SK-N-SH (cell line): ENCODE measurements around the gene HERC3. TPM values are rescaled to one million over a fixed set of nuclear protein-coding genes. Genes with fewer than 3 reads are reported as not detected.

Source experiments
- CTCF ChIA-PET: fragments of 300-600, 350-600 bp; formaldehyde crosslinking; extraction: SDS; loops from one replicate; lab custom pipeline; 2021; lab: Yijun Ruan, JAX
- POLR2A ChIA-PET: fragments of 350-600 bp; sonication (Branson Sonifier 250); formaldehyde crosslinking; extraction: SDS; loops from one replicate; lab custom pipeline; 2020; ENCODE audit warnings: antibody characterized with exemption, inconsistent platforms; lab: Yijun Ruan, JAX
- DNase-seq: peaks from one replicate; pipeline ENCODE4 v3.0.0; 2012
- H2AFZ ChIP-seq: fragments of 200-600 bp; sonication (generic); 2 replicates; pipeline ENCODE4 v1.8.1; 2016; ENCODE audit warnings: antibody characterized with exemption, mild to moderate bottlenecking, low read depth
- H3F3A ChIP-seq: fragments of 200-600 bp; sonication (generic); replicated peaks from 2 replicates; pipeline ENCODE3; 2016; ENCODE audit warnings: antibody characterized with exemption, mild to moderate bottlenecking; ENCODE audit not compliant: insufficient read depth
- H3K27ac ChIP-seq, 2 experiments: fragments of 200-500 bp in 1 of 2; fragments of 200-600 bp in 1 of 2; sonication (Bioruptor generic) in 1 of 2; sonication (generic), shearing (Covaris generic) in 1 of 2; 2 replicates each; pipeline versions ENCODE4 v1.5.1 to v1.6.1; 2014 to 2016; ENCODE audit warnings: low read depth in 2 of 2, inconsistent platforms in 1 of 2, low read length in 1 of 2, mild to moderate bottlenecking in 1 of 2, mixed read lengths in 1 of 2
- H3K27me3 ChIP-seq: fragments of 200-600 bp; sonication (generic), shearing (Covaris generic); 2 replicates; pipeline ENCODE4 v1.6.1; 2016; ENCODE audit warnings: mixed run types; ENCODE audit not compliant: insufficient read depth
- H3K36me3 ChIP-seq, 2 experiments: fragments of 200-500 bp in 1 of 2; fragments of 200-600 bp in 1 of 2; sonication (Bioruptor generic) in 1 of 2; sonication (generic) in 1 of 2; replicated peaks in 1 of 2; 2 replicates each; pipeline versions ENCODE3 to v1.5.1; 2014 to 2016; ENCODE audit warnings: low read length in 1 of 2, mild to moderate bottlenecking in 1 of 2; ENCODE audit not compliant: insufficient read depth in 2 of 2, control insufficient read depth in 1 of 2
- H3K4me1 ChIP-seq, 2 experiments: fragments of 200-500 bp in 1 of 2; fragments of 200-600 bp in 1 of 2; sonication (Bioruptor generic) in 1 of 2; sonication (generic), shearing (Covaris generic) in 1 of 2; 2 replicates each; pipeline versions ENCODE4 v1.5.1 to v1.6.1; 2014 to 2016; ENCODE audit warnings: low read depth in 1 of 2, low read length in 1 of 2, mixed run types in 1 of 2; ENCODE audit not compliant: insufficient read depth in 2 of 2, control insufficient read depth in 1 of 2
- H3K4me2 ChIP-seq: fragments of 200-600 bp; sonication (generic), shearing (Covaris generic); 2 replicates; pipeline ENCODE4 v1.6.1; 2017; ENCODE audit warnings: mixed run types
- H3K4me3 ChIP-seq, 2 experiments: fragments of 200-500 bp in 1 of 2; fragments of 200-600 bp in 1 of 2; sonication (Bioruptor generic) in 1 of 2; sonication (generic), shearing (Covaris generic) in 1 of 2; 2 replicates each; pipeline versions ENCODE4 v1.5.1 to v1.8.1; 2014 to 2016; ENCODE audit warnings: low read depth in 2 of 2, inconsistent platforms in 1 of 2, low read length in 1 of 2, mild to moderate bottlenecking in 1 of 2, mixed read lengths in 1 of 2, moderate library complexity in 1 of 2
- H3K79me2 ChIP-seq: fragments of 200-600 bp; sonication (generic); 2 replicates; pipeline ENCODE4 v1.8.1; 2017; ENCODE audit warnings: mild to moderate bottlenecking; ENCODE audit not compliant: insufficient read depth
- H3K9ac ChIP-seq: fragments of 200-600 bp; sonication (generic); 2 replicates; pipeline ENCODE4 v1.6.1; 2017; ENCODE audit warnings: mixed run types
- H3K9me2 ChIP-seq: fragments of 200-600 bp; sonication (generic); 2 replicates; pipeline ENCODE4 v1.6.1; 2017; ENCODE audit warnings: mixed run types
- H3K9me3 ChIP-seq: fragments of 200-600 bp; sonication (generic); 2 replicates; pipeline ENCODE4 v1.6.1; 2017; ENCODE audit warnings: mixed run types, mild to moderate bottlenecking, moderate library complexity
- H4K20me1 ChIP-seq: fragments of 200-600 bp; sonication (generic); 2 replicates; pipeline ENCODE4 v1.6.1; 2017; ENCODE audit warnings: mild to moderate bottlenecking, mixed run types; ENCODE audit not compliant: insufficient read depth
- CHD2 ChIP-seq: fragments of 150-350 bp; IDR thresholded peaks from 2 replicates; pipeline ENCODE4 v1.6.1; 2018; ENCODE audit warnings: low read length; ENCODE audit not compliant: partially characterized antibody
- ELF1 ChIP-seq: IDR thresholded peaks from 2 replicates; pipeline ENCODE4 v1.4.0; 2012
- EP300 ChIP-seq, 2 experiments: IDR thresholded peaks; 2 replicates each; pipeline versions ENCODE4 v1.4.0 to v1.6.1; 2012; ENCODE audit warnings: borderline replicate concordance in 1 of 2, low read depth in 1 of 2, low read length in 1 of 2
- EZH2phosphoT487 ChIP-seq: fragments of 200-600 bp; sonication (generic); IDR thresholded peaks from 2 replicates; pipeline ENCODE4 v1.6.1; 2017; ENCODE audit warnings: low read depth, mixed run types, mild to moderate bottlenecking, antibody characterized with exemption, moderate library complexity, borderline replicate concordance
- GABPA ChIP-seq: IDR thresholded peaks from 2 replicates; pipeline ENCODE4 v1.4.0; 2012; ENCODE audit warnings: low read depth, mild to moderate bottlenecking
- GATA2 ChIP-seq: sonication (generic); formaldehyde crosslinking; IDR thresholded peaks from 2 replicates; pipeline ENCODE4 v1.5.0; 2020; ENCODE audit warnings: mild to moderate bottlenecking, missing genetic modification reagents
- JUND ChIP-seq: IDR thresholded peaks from 2 replicates; pipeline ENCODE4 v1.4.0; 2012
- MEF2A ChIP-seq: IDR thresholded peaks from 2 replicates; pipeline ENCODE4 v1.4.0; 2012; ENCODE audit warnings: low read depth, borderline replicate concordance
- NFIC ChIP-seq: IDR thresholded peaks from 2 replicates; pipeline ENCODE4 v1.4.0; 2012; ENCODE audit warnings: borderline replicate concordance
- NRF1 ChIP-seq: IDR thresholded peaks from 2 replicates; pipeline ENCODE4 v1.6.1; 2012; ENCODE audit warnings: low read depth, mild to moderate bottlenecking, low read length
- POLR2AphosphoS5 ChIP-seq: IDR thresholded peaks from 2 replicates; pipeline ENCODE4 v1.6.1; 2012; ENCODE audit warnings: low read depth, low read length
- RFX5 ChIP-seq: IDR thresholded peaks from 2 replicates; pipeline ENCODE4 v1.6.1; 2012; ENCODE audit warnings: mild to moderate bottlenecking, improper control_type of control experiment, low read length
- RXRA ChIP-seq: IDR thresholded peaks from 2 replicates; pipeline ENCODE4 v1.4.0; 2012; ENCODE audit warnings: low read depth, mild to moderate bottlenecking, borderline replicate concordance
- SMC3 ChIP-seq: IDR thresholded peaks from 2 replicates; pipeline ENCODE4 v1.6.1; 2012; ENCODE audit warnings: low read depth, low read length, improper control_type of control experiment
- TCF12 ChIP-seq: IDR thresholded peaks from 2 replicates; pipeline ENCODE4 v1.4.0; 2012
- TEAD4 ChIP-seq: IDR thresholded peaks from 2 replicates; pipeline ENCODE4 v1.4.0; 2012; ENCODE audit warnings: mild to moderate bottlenecking, borderline replicate concordance; ENCODE audit not compliant: insufficient read depth
- YY1 ChIP-seq: IDR thresholded peaks from 2 replicates; pipeline ENCODE4 v1.4.0; 2012; ENCODE audit warnings: low read depth, mild to moderate bottlenecking
- WGBS: methylation state at CpG from one replicate; pipeline ENCODE4 v1.1.6; 2017; ENCODE audit warnings: low lambda C conversion rate; 5-methylcytosine and 5-hydroxymethylcytosine counted together
- polyA plus RNA-seq, 3 experiments: library from polyadenylated mRNA; depleted of rRNA; stranded (reverse); fragments of >200 nt; gene quantifications; 2 replicates each; pipeline ENCODE4 v1.2.3, GENCODE V29; 2012
- small RNA-seq, 7 experiments: library from RNA; depleted of rRNA; stranded (forward); fragments of <200 nt; gene quantifications; one replicate each; pipeline ENCODE3, GENCODE V24; 2012
- TF ChIP-seq, protein P1 (sequence below): fragments of 150-350 bp; IDR thresholded peaks from 2 replicates; pipeline ENCODE4 v1.6.1; 2017; ENCODE audit warnings: antibody characterized with exemption, low read length, low read depth, borderline replicate concordance
- TF ChIP-seq, protein P2 (sequence below): fragments of 150-350 bp; IDR thresholded peaks from 2 replicates; pipeline ENCODE4 v1.6.1; 2016; ENCODE audit warnings: mild to moderate bottlenecking, low read depth, low read length
- TF ChIP-seq, protein P3 (sequence below): IDR thresholded peaks from 2 replicates; pipeline ENCODE4 v1.4.0; 2012; ENCODE audit warnings: low read depth, borderline replicate concordance

HERC3 gene
- polyA plus RNA-seq, 1 of the 3 experiments (the other 2 are of a cell fraction): 4.6 TPM

GRCh38 chr4:88757776-88758175 is 165.5 kb downstream of the HERC3 start:
- no peaks in the 10 kb centered on the region for H3K9me3 ChIP-seq
- H3F3A ChIP-seq: no peaks in the 10 kb centered on the region
- H3K9ac ChIP-seq: no peak overlapping the region
- H3K4me2 ChIP-seq: no peak overlapping the region
- H3K4me1 ChIP-seq: peaks cover 0 to 21% of the 10 kb centered on the region in 2 experiments; a peak in 2 of 4 replicates
- no peak overlapping the region for H2AFZ ChIP-seq
- H3K9me2 ChIP-seq: no peaks in the 10 kb centered on the region
- no peaks in the 10 kb centered on the region for H4K20me1 ChIP-seq
- TF ChIP-seq TEAD4: no peak
- TF ChIP-seq POLR2AphosphoS5: no peak
- TF ChIP-seq RXRA: no peak
- no peak for TF ChIP-seq TCF12
- no peak for TF ChIP-seq NRF1
- no peak for TF ChIP-seq YY1
- TF ChIP-seq RFX5: no peak
- TF ChIP-seq EP300 (IDR thresholded peaks at IDR 0.05; ENCODE audit: borderline replicate concordance in 1 of 2, low read depth in 1 of 2, low read length in 1 of 2): no peak
- TF ChIP-seq ELF1: no peak
- TF ChIP-seq NFIC: no peak
- TF ChIP-seq MEF2A: no peak
- TF ChIP-seq, protein P1, sequence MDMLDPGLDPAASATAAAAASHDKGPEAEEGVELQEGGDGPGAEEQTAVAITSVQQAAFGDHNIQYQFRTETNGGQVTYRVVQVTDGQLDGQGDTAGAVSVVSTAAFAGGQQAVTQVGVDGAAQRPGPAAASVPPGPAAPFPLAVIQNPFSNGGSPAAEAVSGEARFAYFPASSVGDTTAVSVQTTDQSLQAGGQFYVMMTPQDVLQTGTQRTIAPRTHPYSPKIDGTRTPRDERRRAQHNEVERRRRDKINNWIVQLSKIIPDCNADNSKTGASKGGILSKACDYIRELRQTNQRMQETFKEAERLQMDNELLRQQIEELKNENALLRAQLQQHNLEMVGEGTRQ: no peak
- TF ChIP-seq, protein P2, sequence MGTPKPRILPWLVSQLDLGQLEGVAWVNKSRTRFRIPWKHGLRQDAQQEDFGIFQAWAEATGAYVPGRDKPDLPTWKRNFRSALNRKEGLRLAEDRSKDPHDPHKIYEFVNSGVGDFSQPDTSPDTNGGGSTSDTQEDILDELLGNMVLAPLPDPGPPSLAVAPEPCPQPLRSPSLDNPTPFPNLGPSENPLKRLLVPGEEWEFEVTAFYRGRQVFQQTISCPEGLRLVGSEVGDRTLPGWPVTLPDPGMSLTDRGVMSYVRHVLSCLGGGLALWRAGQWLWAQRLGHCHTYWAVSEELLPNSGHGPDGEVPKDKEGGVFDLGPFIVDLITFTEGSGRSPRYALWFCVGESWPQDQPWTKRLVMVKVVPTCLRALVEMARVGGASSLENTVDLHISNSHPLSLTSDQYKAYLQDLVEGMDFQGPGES: no peak
- no peak for TF ChIP-seq GABPA
- TF ChIP-seq, protein P3, sequence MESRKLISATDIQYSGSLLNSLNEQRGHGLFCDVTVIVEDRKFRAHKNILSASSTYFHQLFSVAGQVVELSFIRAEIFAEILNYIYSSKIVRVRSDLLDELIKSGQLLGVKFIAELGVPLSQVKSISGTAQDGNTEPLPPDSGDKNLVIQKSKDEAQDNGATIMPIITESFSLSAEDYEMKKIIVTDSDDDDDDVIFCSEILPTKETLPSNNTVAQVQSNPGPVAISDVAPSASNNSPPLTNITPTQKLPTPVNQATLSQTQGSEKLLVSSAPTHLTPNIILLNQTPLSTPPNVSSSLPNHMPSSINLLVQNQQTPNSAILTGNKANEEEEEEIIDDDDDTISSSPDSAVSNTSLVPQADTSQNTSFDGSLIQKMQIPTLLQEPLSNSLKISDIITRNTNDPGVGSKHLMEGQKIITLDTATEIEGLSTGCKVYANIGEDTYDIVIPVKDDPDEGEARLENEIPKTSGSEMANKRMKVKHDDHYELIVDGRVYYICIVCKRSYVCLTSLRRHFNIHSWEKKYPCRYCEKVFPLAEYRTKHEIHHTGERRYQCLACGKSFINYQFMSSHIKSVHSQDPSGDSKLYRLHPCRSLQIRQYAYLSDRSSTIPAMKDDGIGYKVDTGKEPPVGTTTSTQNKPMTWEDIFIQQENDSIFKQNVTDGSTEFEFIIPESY: no peak
- no peak for TF ChIP-seq JUND
- TF ChIP-seq CHD2: no peak
- no peak for TF ChIP-seq SMC3
- TF ChIP-seq EZH2phosphoT487: no peak
- no peak for TF ChIP-seq GATA2
- H3K79me2 ChIP-seq: no peaks in the 10 kb centered on the region
- DNase-seq: no peak
- WGBS: 95% methylated on average over 6 of the region's 6 CpGs
- no peak overlapping the region for H3K4me3 ChIP-seq
- POLR2A ChIA-PET: no interaction called here
- H3K27me3 ChIP-seq: no peaks in the 10 kb centered on the region
- no peak overlapping the region for H3K27ac ChIP-seq
- CTCF ChIA-PET: interaction anchor here (1.4 kb wide), 2 partner anchors 12 to 55 kb away, joined by 3 to 4 read pairs; no protein-coding TSS in a partner anchor
- H3K36me3 ChIP-seq: no peaks in the 10 kb centered on the region

Small RNA genes within 50 kb of the gene (small RNA-seq; reads per million reads assigned to genes)
- gene RF02115: 0 reads per million in 7 experiments
- gene RNU6-33P: 0.29 to 4.5 (median 1.4) reads per million in 7 experiments

Other genes starting within 250 kb of the HERC3 start
- 1.6 and 1.7 TPM in 2 replicates for gene HERC6, start 213.6 kb upstream of the HERC3 start, polyA plus RNA-seq (2012; rRNA removed)
- gene HERC5, start 135.4 kb upstream of the HERC3 start, polyA plus RNA-seq (2012; rRNA removed): 0.11 and 0.15 TPM in 2 replicates
- 52.0 and 63.2 TPM in 2 replicates for gene PYURF, start 68.7 kb upstream of the HERC3 start, polyA plus RNA-seq (2012; rRNA removed)
- 7.5 and 8.1 TPM in 2 replicates for gene NAP1L5, start 105.3 kb downstream of the HERC3 start, polyA plus RNA-seq (2012; rRNA removed)